Naive thymus-derived CD8-positive, alpha-beta T cell (primary cell): ENCODE results near the gene UBTD1. TPM values are rescaled to one million over a fixed set of nuclear protein-coding genes. Genes with fewer than 3 reads are reported as not detected.

Source experiments
- ATAC-seq, 2 donors: fragments of 150-1000 bp; cut with Tn5 transposase in 1 of 2; sonication (Bioruptor Pico), chemical (Tn5 transposase) in 1 of 2; 1 replicate in 1 of 2; 2 replicates in 1 of 2; pipeline ENCODE4 v1.10.0; 2021; ENCODE audit warnings: mild to moderate bottlenecking in 2 of 2, moderate library complexity in 2 of 2
- POLR2A ChIA-PET: fragments of 350-600 bp; sonication (Branson Sonifier 250); formaldehyde crosslinking; loops from one replicate; lab custom pipeline; 2021; ENCODE audit warnings: antibody characterized with exemption; lab: Charles Lee
- DNase-seq, 10 donors: peaks; one replicate each; pipeline versions ENCODE4 v3.0.0 to v3.0.0-alpha.2; 2020 to 2022
- H3K27ac Mint-ChIP-seq, 10 donors: one replicate each; pipeline ENCODE4 v1.8.0; 2020 to 2022; ENCODE audit warnings: mild to moderate bottlenecking in 10 of 10, mixed read lengths in 10 of 10, moderate library complexity in 4 of 10, inconsistent platforms in 1 of 10
- H3K27me3 Mint-ChIP-seq, 5 donors: one replicate each; pipeline ENCODE4 v1.8.0; 2021 to 2022; ENCODE audit warnings: mixed read lengths in 5 of 5
- H3K36me3 Mint-ChIP-seq, 3 donors: one replicate each; pipeline ENCODE4 v1.8.0; 2020 to 2022; ENCODE audit warnings: mixed read lengths in 3 of 3, mild to moderate bottlenecking in 2 of 3, inconsistent platforms in 1 of 3
- H3K4me1 Mint-ChIP-seq, 4 donors: one replicate each; pipeline ENCODE4 v1.8.0; 2021 to 2022; ENCODE audit warnings: mixed read lengths in 4 of 4
- H3K4me3 Mint-ChIP-seq, 10 donors: one replicate each; pipeline ENCODE4 v1.8.0; 2020 to 2022; ENCODE audit warnings: mild to moderate bottlenecking in 10 of 10, mixed read lengths in 10 of 10, moderate library complexity in 6 of 10, inconsistent platforms in 1 of 10
- H3K9me3 Mint-ChIP-seq, 9 donors: one replicate each; pipeline ENCODE4 v1.8.0; 2020 to 2022; ENCODE audit warnings: mixed read lengths in 9 of 9, mild to moderate bottlenecking in 3 of 9, inconsistent platforms in 1 of 9, moderate library complexity in 1 of 9
- polyA plus RNA-seq, 3 donors: library from polyadenylated mRNA; unstranded; fragments of 300-500 nt; fragmentation: Illumina TruSeq; gene quantifications; one replicate each; pipeline ENCODE4 v1.2.3, GENCODE V29; 2021
- total RNA-seq, 8 experiments: library from RNA in 2 of 8; stranded (reverse) in 2 of 8; gene quantifications; one replicate each; pipeline ENCODE4 v1.2.3 and lab custom pipeline; 2021 to 2026

The UBTD1 gene
- total and polyA plus RNA-seq, 5 experiments from 2014 or later: 1.2 to 2.7 (median 1.6) TPM

DNA sequence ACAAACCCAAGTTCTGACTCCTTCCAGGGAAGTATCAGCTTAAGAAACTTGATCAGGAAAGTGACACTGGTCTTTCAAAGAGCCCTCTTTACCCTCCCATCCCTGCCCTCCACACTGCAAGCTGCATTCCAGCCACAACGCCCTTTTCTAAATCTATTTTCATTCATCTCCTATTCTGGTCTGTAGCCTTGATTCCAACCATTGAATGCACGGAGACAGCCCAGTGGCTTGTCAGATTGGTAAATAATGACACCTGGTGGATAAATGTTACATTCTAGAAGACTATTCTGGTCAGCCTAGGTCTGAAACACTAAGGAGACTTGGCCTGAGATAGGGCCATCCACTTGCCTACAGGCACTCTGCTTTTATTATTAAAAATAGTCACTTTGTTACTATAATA, 113.7 kb downstream of the UBTD1 start:
- Mint-ChIP-seq H3K9me3 (no peaks in the 10 kb centered on the region), H3K27ac (no peak overlapping the region), H3K27me3 (no peaks in the 10 kb centered on the region), H3K4me3 (no peak overlapping the region), H3K36me3 (peaks cover 0 to 3% (median 0%) of the 10 kb centered on the region in 3 donors), H3K4me1 (no peaks in the 10 kb centered on the region)
- no peak for ATAC-seq
- DNase-seq: no peak
- POLR2A ChIA-PET: no interaction called here

DNA sequence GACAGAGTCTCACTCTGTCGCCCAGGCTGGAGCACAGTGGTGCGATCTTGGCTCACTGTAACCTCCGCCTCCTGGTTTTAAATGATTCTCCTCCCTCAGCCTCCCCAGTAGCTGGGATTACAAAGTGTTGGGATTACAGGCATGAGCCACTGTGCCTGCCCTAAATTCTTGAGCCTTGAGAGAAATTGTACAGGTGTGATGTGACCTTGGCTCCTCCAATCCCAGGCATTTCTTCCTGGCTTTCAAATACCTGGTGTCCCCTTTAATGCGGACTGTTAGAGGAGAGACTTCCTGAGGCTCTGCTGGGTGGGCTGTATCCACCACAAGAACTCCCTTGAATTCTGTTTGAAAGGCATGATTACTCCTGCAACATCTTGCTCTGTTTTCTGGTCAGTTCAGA, 119.6 kb downstream of the UBTD1 start:
- POLR2A ChIA-PET: interaction anchor here (0.7 kb wide), 1 partner anchor 335 kb away, joined by 3 read pairs; no protein-coding TSS in a partner anchor
- no peak for DNase-seq
- Mint-ChIP-seq H3K9me3 (no peaks in the 10 kb centered on the region), H3K36me3 (peaks cover 0 to 3% (median 0%) of the 10 kb centered on the region in 3 donors), H3K4me3 (no peak overlapping the region), H3K27me3 (no peaks in the 10 kb centered on the region), H3K27ac (no peak overlapping the region), H3K4me1 (peaks cover 0 to 1% (median 0%) of the 10 kb centered on the region in 4 donors)
- no peak for ATAC-seq

DNA sequence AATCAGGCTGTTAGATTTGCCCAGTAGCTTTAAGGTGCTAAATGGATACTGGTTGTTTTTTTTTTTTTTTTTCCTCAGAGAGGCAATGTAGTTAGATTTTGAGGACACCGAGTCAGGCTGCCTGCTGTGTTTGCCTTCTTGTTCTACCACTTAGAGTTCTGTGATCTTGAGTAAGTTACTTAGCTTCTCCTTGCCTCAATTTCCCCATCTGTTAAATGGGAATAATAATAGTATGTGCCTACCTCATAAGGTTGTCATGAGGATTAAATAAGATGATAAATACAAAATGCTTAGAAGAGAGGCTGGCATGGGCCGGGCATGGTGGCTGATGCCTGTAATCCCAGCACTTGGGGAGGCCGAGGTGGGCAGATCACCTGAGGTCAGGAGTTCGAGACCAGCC, 120.0 kb downstream of the UBTD1 start:
- POLR2A ChIA-PET: interaction anchor here (0.7 kb wide), 1 partner anchor 334 kb away, joined by 3 read pairs; no protein-coding TSS in a partner anchor
- ATAC-seq (no peak), DNase-seq (no peak)
- H3K9me3 Mint-ChIP-seq: no peaks in the 10 kb centered on the region
- H3K36me3 Mint-ChIP-seq: peaks cover 0 to 3% (median 0%) of the 10 kb centered on the region in 3 donors
- peaks cover 0 to 1% (median 0%) of the 10 kb centered on the region in 4 donors for H3K4me1 Mint-ChIP-seq
- no peak overlapping the region for H3K4me3 Mint-ChIP-seq
- no peak overlapping the region for H3K27ac Mint-ChIP-seq
- H3K27me3 Mint-ChIP-seq: no peaks in the 10 kb centered on the region

Other genes with a start within 250 kb of the UBTD1 start
- gene ARHGAP19, start 206.3 kb upstream of the UBTD1 start, total RNA-seq: 10 to 100 TPM; 13.7 to 19.0 TPM
- 1 to 10 TPM; 5.3 to 5.6 (median 5.3) TPM for gene ARHGAP19, start 206.3 kb upstream of the UBTD1 start, polyA plus RNA-seq
- gene FRAT1, start 179.7 kb upstream of the UBTD1 start, total RNA-seq: 10 to 100 TPM; 18.5 to 19.1 TPM
- 10 to 100 TPM in 2 of 3 donors, 1 to 10 TPM in 1; 7.5 to 12.8 (median 12.7) TPM for gene FRAT1, start 179.7 kb upstream of the UBTD1 start, polyA plus RNA-seq
- gene FRAT2, start 164.2 kb upstream of the UBTD1 start, total RNA-seq: 10 to 100 TPM; 29.0 to 30.6 TPM
- 10 to 100 TPM in 2 of 3 donors, 1 to 10 TPM in 1; 9.3 to 27.4 (median 23.6) TPM for gene FRAT2, start 164.2 kb upstream of the UBTD1 start, polyA plus RNA-seq
- gene RRP12, start 97.6 kb upstream of the UBTD1 start, total RNA-seq: 10 to 100 TPM; 25.5 to 27.2 TPM
- gene RRP12, start 97.6 kb upstream of the UBTD1 start, polyA plus RNA-seq: 10 to 100 TPM in 1 of 3 donors, 1 to 10 TPM in 2; 8.0 to 17.3 (median 8.3) TPM
- gene PGAM1, start 72.7 kb upstream of the UBTD1 start, total RNA-seq: 10 to 100 TPM; 69.6 to 72.4 TPM
- 100 to 1,000 TPM; 191 to 222 (median 193) TPM for gene PGAM1, start 72.7 kb upstream of the UBTD1 start, polyA plus RNA-seq
- gene EXOSC1, start 52.9 kb upstream of the UBTD1 start, total RNA-seq: 10 to 100 TPM; 46.9 to 50.6 TPM
- 10 to 100 TPM; 67.4 to 87.0 (median 77.1) TPM for gene EXOSC1, start 52.9 kb upstream of the UBTD1 start, polyA plus RNA-seq
- gene ZDHHC16, start 52.7 kb upstream of the UBTD1 start, total RNA-seq: 10 to 100 TPM; 28.1 to 29.3 TPM
- gene ZDHHC16, start 52.7 kb upstream of the UBTD1 start, polyA plus RNA-seq: 10 to 100 TPM; 20.0 to 31.4 (median 25.3) TPM
- 100 to 1,000 TPM; 106 to 111 TPM for gene MMS19, start 502 bp upstream of the UBTD1 start, total RNA-seq
- gene MMS19, start 502 bp upstream of the UBTD1 start, polyA plus RNA-seq: 10 to 100 TPM; 31.2 to 37.3 (median 32.4) TPM
- gene ANKRD2, start 73.9 kb downstream of the UBTD1 start, total RNA-seq: not detected
- not detected for gene ANKRD2, start 73.9 kb downstream of the UBTD1 start, polyA plus RNA-seq
- gene HOGA1, start 85.5 kb downstream of the UBTD1 start, total RNA-seq: not detected
- gene HOGA1, start 85.5 kb downstream of the UBTD1 start, polyA plus RNA-seq: not detected
- not detected for gene C10orf62, start 90.8 kb downstream of the UBTD1 start, total RNA-seq
- gene C10orf62, start 90.8 kb downstream of the UBTD1 start, polyA plus RNA-seq: not detected
- gene MORN4, start 134.6 kb downstream of the UBTD1 start, total RNA-seq: 1 to 10 TPM; 1.6 to 3.1 TPM
- 1 to 10 TPM; 1.9 to 6.2 (median 4.6) TPM for gene MORN4, start 134.6 kb downstream of the UBTD1 start, polyA plus RNA-seq
- 1 to 10 TPM; 8.8 to 9.4 TPM for gene PI4K2A, start 141.7 kb downstream of the UBTD1 start, total RNA-seq
- gene PI4K2A, start 141.7 kb downstream of the UBTD1 start, polyA plus RNA-seq: 1 to 10 TPM; 6.5 to 8.9 (median 8.3) TPM
- gene AVPI1, start 188.3 kb downstream of the UBTD1 start, total RNA-seq: 1 to 10 TPM; 2.9 to 3.1 TPM
- 1 to 10 TPM; 2.2 to 3.8 (median 3.2) TPM for gene AVPI1, start 188.3 kb downstream of the UBTD1 start, polyA plus RNA-seq
- 1 to 10 TPM; 1.1 to 2.0 TPM for gene MARVELD1, start 214.8 kb downstream of the UBTD1 start, total RNA-seq
- under 1 TPM; 0.06 to 0.30 (median 0.27) TPM for gene MARVELD1, start 214.8 kb downstream of the UBTD1 start, polyA plus RNA-seq
- gene ZFYVE27, start 238.2 kb downstream of the UBTD1 start, total RNA-seq: 10 to 100 TPM; 60.7 to 64.4 TPM
- 10 to 100 TPM; 29.1 to 37.9 (median 34.1) TPM for gene ZFYVE27, start 238.2 kb downstream of the UBTD1 start, polyA plus RNA-seq